Stimulated activated CD8-positive, alpha-beta memory T cell treated with anti-CD3 and anti-CD28 coated beads, Interleukin-12 subunit alpha, Interleukin-12 subunit beta, amount 100 ng/mL, for 1 hour (primary cell): Measurements from ENCODE around the gene ABLIM2.

Source experiments
- DNase-seq: peaks from one replicate; pipeline ENCODE4 v3.0.0-alpha.2; 2020; ENCODE audit warnings: low read depth

The ABLIM2 gene

GRCh38 chr4:7978489-7978888 lies 180.1 kb downstream of the ABLIM2 start:
- no peak for DNase-seq

- DNase-seq: no peak
Observed at GRCh38 chr4:7976634-7977033, 182.0 kb downstream of the ABLIM2 start.

- DNase-seq: no peak
Observed at GRCh38 chr4:7976025-7976424, 182.6 kb downstream of the ABLIM2 start.

- no peak for DNase-seq
Observed at GRCh38 chr4:7974425-7974824, 184.2 kb downstream of the ABLIM2 start.

GRCh38 chr4:7973545-7973981 lies 185.1 kb downstream of the ABLIM2 start:
- DNase-seq: no peak

- DNase-seq: no peak
Observed at GRCh38 chr4:7971881-7972500, 186.6 kb downstream of the ABLIM2 start.

GRCh38 chr4:7971159-7971631 lies 187.4 kb downstream of the ABLIM2 start:
- no peak for DNase-seq

GRCh38 chr4:7970361-7970946 lies 188.2 kb downstream of the ABLIM2 start:
- DNase-seq: no peak

- DNase-seq: no peak
Observed at GRCh38 chr4:7968262-7968896, 190.2 kb downstream of the ABLIM2 start.

GRCh38 chr4:7967501-7968261 lies 190.9 kb downstream of the ABLIM2 start:
- DNase-seq: no peak

- DNase-seq: no peak
Observed at GRCh38 chr4:7967063-7967440, 191.6 kb downstream of the ABLIM2 start.

GRCh38 chr4:7966281-7967062 lies 192.1 kb downstream of the ABLIM2 start:
- no peak for DNase-seq

- DNase-seq: no peak
Observed at GRCh38 chr4:7964890-7965662, 193.5 kb downstream of the ABLIM2 start.

- DNase-seq: no peak
Observed at GRCh38 chr4:7964459-7964858, 194.2 kb downstream of the ABLIM2 start.

- DNase-seq: no peak
Observed at GRCh38 chr4:7963691-7964090, 194.9 kb downstream of the ABLIM2 start.

GRCh38 chr4:7962609-7963508 lies 195.8 kb downstream of the ABLIM2 start:
- DNase-seq: no peak

- no peak for DNase-seq
Observed at GRCh38 chr4:7960790-7961655, 197.6 kb downstream of the ABLIM2 start.

GRCh38 chr4:7960017-7960789 lies 198.4 kb downstream of the ABLIM2 start:
- no peak for DNase-seq
